Mesendoderm (in vitro differentiated cells): ENCODE results near the gene WNK1.

Source experiments
- DNase-seq: peaks from one replicate; pipeline ENCODE4 v3.0.0; 2013
- H2AK5ac ChIP-seq: 2 replicates; pipeline ENCODE4 v1.6.1; 2013; ENCODE audit warnings: low read length, inconsistent platforms
- H2BK120ac ChIP-seq: 2 replicates; pipeline ENCODE4 v1.6.1; 2013; ENCODE audit warnings: low read depth, mild to moderate bottlenecking, low read length, moderate library complexity, mixed read lengths
- H2BK15ac ChIP-seq: replicated peaks from 2 replicates; pipeline ENCODE4 v1.6.1; 2013; ENCODE audit warnings: low read depth, mild to moderate bottlenecking, moderate library complexity
- H2BK5ac ChIP-seq: 2 replicates; pipeline ENCODE4 v1.6.1; 2013; ENCODE audit warnings: low read length, inconsistent platforms
- H3K18ac ChIP-seq: 2 replicates; pipeline ENCODE4 v1.6.1; 2013; ENCODE audit warnings: mild to moderate bottlenecking, low read length, mixed read lengths
- H3K23ac ChIP-seq: one replicate; pipeline ENCODE4 v1.6.1; 2013; ENCODE audit warnings: low read length
- H3K27ac ChIP-seq: 2 replicates; pipeline ENCODE4 v1.5.1; 2013; ENCODE audit warnings: low read depth, mild to moderate bottlenecking, inconsistent platforms, low read length, moderate library complexity
- H3K27me3 ChIP-seq: 2 replicates; pipeline ENCODE4 v1.6.1; 2013; ENCODE audit warnings: low read length, control low read depth, mild to moderate bottlenecking, inconsistent platforms; ENCODE audit not compliant: insufficient read depth, poor library complexity
- H3K36me3 ChIP-seq: 2 replicates; pipeline ENCODE4 v1.6.1; 2013; ENCODE audit warnings: low read length, inconsistent platforms; ENCODE audit not compliant: control insufficient read depth, insufficient read depth
- H3K4ac ChIP-seq: one replicate; pipeline ENCODE4 v1.6.1; 2013; ENCODE audit warnings: low read depth, mild to moderate bottlenecking, low read length, moderate library complexity
- H3K4me1 ChIP-seq: 2 replicates; pipeline ENCODE4 v1.6.1; 2013; ENCODE audit warnings: low read depth, low read length, inconsistent platforms; ENCODE audit not compliant: control insufficient read depth
- H3K4me2 ChIP-seq: 2 replicates; pipeline ENCODE4 v1.6.1; 2013; ENCODE audit warnings: low read length
- H3K4me3 ChIP-seq: 2 replicates; pipeline ENCODE4 v1.5.1; 2013; ENCODE audit warnings: mild to moderate bottlenecking, low read length
- H3K56ac ChIP-seq: one replicate; pipeline ENCODE4 v1.6.1; 2013; ENCODE audit warnings: low read length
- H3K79me1 ChIP-seq: 2 replicates; pipeline ENCODE4 v1.6.1; 2013; ENCODE audit warnings: low read length, inconsistent platforms
- H3K79me2 ChIP-seq: 2 replicates; pipeline ENCODE4 v1.6.1; 2013; ENCODE audit warnings: mild to moderate bottlenecking, low read length; ENCODE audit not compliant: control insufficient read depth, insufficient read depth
- H3K9ac ChIP-seq: 2 replicates; pipeline ENCODE4 v1.6.1; 2013; ENCODE audit warnings: low read length, inconsistent platforms
- H4K5ac ChIP-seq: one replicate; pipeline ENCODE4 v1.6.1; 2013; ENCODE audit warnings: low read length
- H4K8ac ChIP-seq: one replicate; pipeline ENCODE4 v1.6.1; 2013; ENCODE audit warnings: low read depth, mild to moderate bottlenecking, control low read depth, low read length, moderate library complexity
- WGBS: extraction: QIAGEN DNeasy Blood & Tissue Kit; methylation state at CpG from one replicate; pipeline ENCODE4 v1.1.7; 2013; ENCODE audit warnings: low lambda C conversion rate, missing lambda C conversion rate; ENCODE audit not compliant: insufficient coverage; ENCODE audit errors: extremely low coverage; 5-methylcytosine and 5-hydroxymethylcytosine counted together

WNK1 gene

GRCh38 chr12:884746-885414 is 132.5 kb downstream of the WNK1 start:
- Histone ChIP-seq H3K4me2 (no peak overlapping the region), H3K4me1 (no peaks in the 10 kb centered on the region), H3K18ac (no peak overlapping the region), H3K79me2 (no peaks in the 10 kb centered on the region), H3K56ac (no peak overlapping the region), H3K27me3 (no peaks in the 10 kb centered on the region), H3K4ac (no peak overlapping the region), H3K4me3 (no peak overlapping the region), H3K79me1 (no peaks in the 10 kb centered on the region), H3K23ac (no peak overlapping the region), H2AK5ac (no peak overlapping the region), H3K27ac (no peak overlapping the region), H2BK5ac (no peak overlapping the region), H4K5ac (no peak overlapping the region), H3K9ac (no peak overlapping the region), H3K36me3 (peaks cover 25% of the 10 kb centered on the region), H2BK15ac (no peak overlapping the region), H2BK120ac (no peak overlapping the region), H4K8ac (no peak overlapping the region)
- DNase-seq = no peak
- WGBS = no CpG with 5 or more reads among the region's 5 CpGs

- Histone ChIP-seq H3K23ac (no peak overlapping the region), H3K27me3 (no peaks in the 10 kb centered on the region), H3K56ac (no peak overlapping the region), H3K27ac (no peak overlapping the region), H3K36me3 (peaks cover 24% of the 10 kb centered on the region), H4K5ac (no peak overlapping the region), H2BK15ac (no peak overlapping the region), H3K9ac (no peak overlapping the region), H2AK5ac (no peak overlapping the region), H2BK120ac (no peak overlapping the region), H2BK5ac (no peak overlapping the region), H3K4me3 (no peak overlapping the region), H3K79me2 (no peaks in the 10 kb centered on the region), H3K79me1 (no peaks in the 10 kb centered on the region), H3K18ac (no peak overlapping the region), H4K8ac (no peak overlapping the region), H3K4me1 (no peaks in the 10 kb centered on the region), H3K4ac (no peak overlapping the region), H3K4me2 (no peak overlapping the region)
- no peak for DNase-seq
- WGBS = no CpG with 5 or more reads among the region's 2 CpGs
Observed at GRCh38 chr12:885701-886100, 133.3 kb downstream of the WNK1 start.

GRCh38 chr12:886206-886605 is 133.8 kb downstream of the WNK1 start:
- DNase-seq = no peak
- peaks cover 19% of the 10 kb centered on the region for H3K36me3 ChIP-seq
- no peak overlapping the region for H3K4me3 ChIP-seq
- H3K79me1 ChIP-seq = no peaks in the 10 kb centered on the region
- no peak overlapping the region for H3K23ac ChIP-seq
- no peak overlapping the region for H3K9ac ChIP-seq
- no peaks in the 10 kb centered on the region for H3K27me3 ChIP-seq
- no peak overlapping the region for H3K4ac ChIP-seq
- WGBS = no CpG with 5 or more reads among the region's 2 CpGs
- H2BK120ac ChIP-seq = no peak overlapping the region
- H2BK5ac ChIP-seq = no peak overlapping the region
- no peak overlapping the region for H3K27ac ChIP-seq
- H2AK5ac ChIP-seq = no peak overlapping the region
- no peaks in the 10 kb centered on the region for H3K79me2 ChIP-seq
- no peak overlapping the region for H2BK15ac ChIP-seq
- no peak overlapping the region for H3K18ac ChIP-seq
- no peak overlapping the region for H3K56ac ChIP-seq
- H3K4me2 ChIP-seq = no peak overlapping the region
- no peaks in the 10 kb centered on the region for H3K4me1 ChIP-seq
- no peak overlapping the region for H4K5ac ChIP-seq
- H4K8ac ChIP-seq = no peak overlapping the region

- no peak overlapping the region for H2BK15ac ChIP-seq
- H3K79me1 ChIP-seq = no peaks in the 10 kb centered on the region
Observed at GRCh38 chr12:894226-894625, 141.8 kb downstream of the WNK1 start.

GRCh38 chr12:896031-896430 is 143.7 kb downstream of the WNK1 start:
- H2BK120ac ChIP-seq = no peak overlapping the region
- H3K23ac ChIP-seq = no peak overlapping the region
- no peaks in the 10 kb centered on the region for H3K27me3 ChIP-seq
- WGBS = no CpG with 5 or more reads among the region's 4 CpGs
- no peak overlapping the region for H4K8ac ChIP-seq
- H3K27ac ChIP-seq = no peak overlapping the region
- H3K79me2 ChIP-seq = no peaks in the 10 kb centered on the region
- H3K36me3 ChIP-seq = peaks cover 2% of the 10 kb centered on the region
- H3K4ac ChIP-seq = no peak overlapping the region
- no peak overlapping the region for H2AK5ac ChIP-seq
- H3K4me1 ChIP-seq = no peaks in the 10 kb centered on the region
- H3K9ac ChIP-seq = no peak overlapping the region
- no peak overlapping the region for H3K18ac ChIP-seq
- no peak for DNase-seq
- H2BK15ac ChIP-seq = no peak overlapping the region
- H3K4me2 ChIP-seq = no peak overlapping the region
- H4K5ac ChIP-seq = no peak overlapping the region
- no peak overlapping the region for H3K56ac ChIP-seq
- no peak overlapping the region for H2BK5ac ChIP-seq
- no peaks in the 10 kb centered on the region for H3K79me1 ChIP-seq
- H3K4me3 ChIP-seq = no peak overlapping the region

More at GRCh38 chr12:894226-894625, 141.8 kb downstream of the WNK1 start:
- no peak overlapping the region for H3K56ac ChIP-seq
- H2BK5ac ChIP-seq = no peak overlapping the region
- no peak overlapping the region for H4K8ac ChIP-seq
- no peak overlapping the region for H3K4ac ChIP-seq
- no peak overlapping the region for H3K9ac ChIP-seq
- H3K79me2 ChIP-seq = no peaks in the 10 kb centered on the region
- peaks cover 4% of the 10 kb centered on the region for H3K36me3 ChIP-seq
- H3K27ac ChIP-seq = no peak overlapping the region
- no peak overlapping the region for H3K4me2 ChIP-seq
- no peaks in the 10 kb centered on the region for H3K4me1 ChIP-seq
- H3K4me3 ChIP-seq = no peak overlapping the region
- H3K27me3 ChIP-seq = no peaks in the 10 kb centered on the region
- H4K5ac ChIP-seq = no peak overlapping the region
- no peak overlapping the region for H2BK120ac ChIP-seq
- H3K23ac ChIP-seq = no peak overlapping the region
- no peak overlapping the region for H2AK5ac ChIP-seq
- no peak for DNase-seq
- no peak overlapping the region for H3K18ac ChIP-seq

GRCh38 chr12:897386-897785 is 145.0 kb downstream of the WNK1 start:
- Histone ChIP-seq H3K4me2 (no peak overlapping the region), H3K36me3 (peaks cover 5% of the 10 kb centered on the region), H2AK5ac (no peak overlapping the region), H3K79me2 (no peaks in the 10 kb centered on the region), H4K8ac (no peak overlapping the region), H2BK5ac (no peak overlapping the region), H3K27ac (no peak overlapping the region), H3K4me1 (no peaks in the 10 kb centered on the region), H3K18ac (no peak overlapping the region), H3K23ac (no peak overlapping the region), H2BK15ac (no peak overlapping the region), H3K4ac (no peak overlapping the region), H3K4me3 (no peak overlapping the region), H3K79me1 (no peaks in the 10 kb centered on the region), H3K9ac (no peak overlapping the region), H3K27me3 (no peaks in the 10 kb centered on the region), H4K5ac (no peak overlapping the region), H2BK120ac (no peak overlapping the region), H3K56ac (no peak overlapping the region)
- no CpG with 5 or more reads among the region's 4 CpGs for WGBS
- no peak for DNase-seq
